HUES6 (cell line): Measurements from ENCODE around the gene NSMCE1.
A peak's percentile ranks its signal among the peaks of the same experiment; 100 is the strongest.

ENCODE experiments used
- H3K27ac ChIP-seq: 2 replicates; pipeline ENCODE4 v1.7.0; 2013; ENCODE audit warnings: low read depth, mild to moderate bottlenecking, low read length, inconsistent platforms
- H3K27me3 ChIP-seq: 2 replicates; pipeline ENCODE4 v1.6.1; 2013; ENCODE audit warnings: low read length; ENCODE audit not compliant: control insufficient read depth, insufficient read depth
- H3K36me3 ChIP-seq: 2 replicates; pipeline ENCODE4 v1.6.1; 2013; ENCODE audit warnings: low read length; ENCODE audit not compliant: control insufficient read depth, insufficient read depth
- H3K4me1 ChIP-seq: 2 replicates; pipeline ENCODE4 v1.6.1; 2013; ENCODE audit warnings: low read length; ENCODE audit not compliant: control insufficient read depth, insufficient read depth
- H3K4me3 ChIP-seq: 2 replicates; pipeline ENCODE4 v1.5.1; 2013; ENCODE audit warnings: low read depth, low read length
- H3K9ac ChIP-seq: one replicate; pipeline ENCODE4 v1.6.1; 2013; ENCODE audit warnings: mild to moderate bottlenecking, low read length
- H3K9me3 ChIP-seq: 2 replicates; pipeline ENCODE4 v1.6.1; 2013; ENCODE audit warnings: low read depth, low read length; ENCODE audit not compliant: control insufficient read depth, insufficient read depth

The NSMCE1 gene

DNA sequence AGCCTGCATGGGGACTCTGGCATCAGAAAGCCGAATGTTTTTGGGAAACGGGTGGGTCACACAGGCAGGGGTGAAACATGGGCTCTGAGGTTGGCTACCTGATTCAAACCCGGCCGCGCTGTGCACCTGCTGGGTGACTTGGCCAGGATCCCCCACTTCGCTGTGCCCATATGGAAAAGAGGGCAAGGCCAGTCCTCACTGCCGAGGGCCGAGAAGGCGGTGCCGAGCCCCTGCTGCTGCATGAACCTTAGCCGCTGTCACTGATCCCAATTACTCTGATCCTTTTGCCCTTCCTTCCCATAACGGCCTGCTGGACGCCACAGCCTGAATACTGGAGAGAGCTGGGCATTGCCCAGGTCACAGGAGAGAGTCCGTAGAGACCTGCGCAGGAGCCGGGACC, 47.6 kb downstream of the NSMCE1 start:
- Histone ChIP-seq H3K27ac (no peak overlapping the region), H3K36me3 (no peaks in the 10 kb centered on the region; the same call in 1 of the 2 replicates), H3K4me3 (no peak overlapping the region), H3K9ac (no peak overlapping the region), H3K9me3 (no peaks in the 10 kb centered on the region), H3K4me1 (peaks cover 18% of the 10 kb centered on the region; the same call in 1 of the 2 replicates), H3K27me3 (no peaks in the 10 kb centered on the region)

DNA sequence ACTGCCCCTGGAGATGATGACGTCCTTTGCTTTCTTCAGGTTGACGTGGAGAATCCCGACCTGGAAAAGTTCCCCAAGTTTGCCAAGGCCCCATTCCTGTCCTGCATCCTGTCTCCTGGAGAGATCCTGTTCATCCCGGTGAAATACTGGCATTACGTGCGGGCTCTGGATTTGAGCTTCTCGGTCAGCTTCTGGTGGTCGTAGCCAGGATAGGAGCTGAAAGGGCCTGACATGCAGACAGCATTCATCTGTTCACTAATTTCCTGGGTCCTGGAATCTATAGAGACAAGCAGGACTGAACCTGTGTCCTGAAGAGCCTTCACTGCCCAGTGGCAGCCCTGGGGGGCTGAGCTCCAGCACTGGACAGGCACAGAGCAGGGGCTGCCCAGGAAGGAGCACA, 48.0 kb downstream of the NSMCE1 start:
- Histone ChIP-seq H3K4me3 (no peak overlapping the region), H3K9ac (no peak overlapping the region), H3K36me3 (no peaks in the 10 kb centered on the region; the same call in 1 of the 2 replicates), H3K27me3 (no peaks in the 10 kb centered on the region), H3K9me3 (no peaks in the 10 kb centered on the region), H3K4me1 (peaks cover 18% of the 10 kb centered on the region; the same call in 1 of the 2 replicates), H3K27ac (no peak overlapping the region)

DNA sequence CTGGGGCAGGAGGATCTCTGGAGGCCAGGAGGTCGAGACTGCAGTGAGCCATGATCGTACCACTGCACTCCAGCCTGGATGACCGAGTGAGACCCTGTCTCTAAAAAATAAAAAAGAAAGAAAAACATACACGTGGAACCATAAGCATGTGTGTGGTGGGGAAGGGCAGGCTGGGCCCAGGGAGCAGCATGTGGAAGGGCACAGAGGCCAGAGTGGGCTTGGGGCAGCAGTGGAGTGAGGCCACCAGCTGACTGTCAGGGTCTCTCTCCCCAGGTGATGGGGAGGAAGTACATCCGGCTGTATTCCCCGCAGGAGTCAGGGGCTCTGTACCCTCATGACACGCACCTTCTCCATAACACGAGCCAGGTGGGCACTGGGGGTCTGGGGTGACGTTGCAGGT, 48.5 kb downstream of the NSMCE1 start:
- peaks cover 18% of the 10 kb centered on the region; the same call in 1 of the 2 replicates for H3K4me1 ChIP-seq
- H3K27ac ChIP-seq = no peak overlapping the region
- H3K36me3 ChIP-seq = no peaks in the 10 kb centered on the region; the same call in 1 of the 2 replicates
- H3K27me3 ChIP-seq = no peaks in the 10 kb centered on the region
- no peaks in the 10 kb centered on the region for H3K9me3 ChIP-seq
- no peak overlapping the region for H3K9ac ChIP-seq
- no peak overlapping the region for H3K4me3 ChIP-seq

DNA sequence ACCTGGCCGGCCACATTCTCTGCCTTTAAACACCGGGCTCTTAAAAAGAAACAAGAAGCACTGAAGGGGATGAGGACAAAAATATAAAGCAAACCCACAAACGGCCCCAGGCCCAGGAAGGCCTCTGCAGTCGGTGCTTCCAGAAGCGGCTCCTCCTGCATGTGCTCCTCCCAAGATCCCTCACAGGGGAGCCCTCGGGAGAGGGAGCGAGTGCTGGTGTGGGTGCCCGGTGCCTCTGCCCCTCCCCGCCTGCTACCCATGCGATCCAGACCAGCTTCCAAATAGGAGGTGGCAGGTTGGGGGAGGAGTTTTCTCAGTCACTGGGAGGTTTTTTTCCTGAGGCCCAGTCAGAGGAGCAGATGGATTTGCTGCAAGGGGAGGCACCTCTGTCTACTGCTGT, 49.4 kb downstream of the NSMCE1 start:
- Histone ChIP-seq H3K27ac (no peak overlapping the region), H3K4me3 (no peak overlapping the region), H3K4me1 (peaks cover 18% of the 10 kb centered on the region; the same call in 1 of the 2 replicates), H3K9me3 (no peaks in the 10 kb centered on the region), H3K9ac (no peak overlapping the region), H3K36me3 (peaks cover 5% of the 10 kb centered on the region; the same call in 1 of the 2 replicates), H3K27me3 (no peaks in the 10 kb centered on the region)

DNA sequence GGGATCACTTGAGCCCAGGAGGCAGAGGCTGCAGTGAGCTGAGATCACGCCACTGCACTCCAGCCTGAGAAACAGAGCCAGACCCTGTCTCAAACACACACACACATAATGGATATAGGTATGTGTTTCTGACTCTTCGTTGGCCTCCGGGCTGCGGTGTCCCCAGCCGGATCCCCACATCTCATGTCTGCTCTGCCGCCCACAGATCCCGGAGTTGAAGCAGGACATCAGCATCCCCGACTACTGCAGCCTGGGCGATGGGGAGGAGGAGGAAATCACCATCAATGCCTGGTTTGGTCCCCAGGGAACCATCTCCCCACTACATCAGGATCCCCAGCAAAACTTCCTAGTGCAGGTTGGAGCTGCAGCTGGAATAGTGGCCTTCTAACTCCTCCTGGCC, 49.8 kb downstream of the NSMCE1 start:
- H3K27ac ChIP-seq = no peak overlapping the region
- H3K4me3 ChIP-seq = no peak overlapping the region
- H3K36me3 ChIP-seq = peaks cover 5% of the 10 kb centered on the region; the same call in 1 of the 2 replicates
- no peaks in the 10 kb centered on the region for H3K27me3 ChIP-seq
- H3K4me1 ChIP-seq = peaks cover 18% of the 10 kb centered on the region; the same call in 1 of the 2 replicates
- H3K9me3 ChIP-seq = no peaks in the 10 kb centered on the region
- H3K9ac ChIP-seq = no peak overlapping the region

DNA sequence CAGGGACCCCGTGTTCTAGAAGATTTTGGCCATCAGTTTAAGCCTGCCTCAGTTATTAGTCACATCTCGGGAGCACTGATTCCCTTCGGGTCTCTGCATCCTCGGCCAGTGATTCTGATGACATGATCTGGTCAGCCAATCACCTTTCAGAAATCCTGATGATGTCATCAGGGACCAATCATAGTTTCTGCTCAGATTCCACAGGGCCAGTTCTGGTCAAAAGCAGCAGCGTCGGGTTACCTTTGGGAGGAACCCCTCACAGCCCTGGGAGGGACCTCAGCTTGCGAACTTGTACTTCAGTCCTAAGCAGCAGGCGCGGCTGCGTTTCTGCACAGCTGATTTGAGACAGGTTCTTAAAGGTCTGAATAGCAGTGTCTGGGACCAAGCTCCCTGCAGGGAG, 51.3 kb downstream of the NSMCE1 start:
- no peak overlapping the region for H3K9ac ChIP-seq
- peaks cover 5% of the 10 kb centered on the region; the same call in 1 of the 2 replicates for H3K36me3 ChIP-seq
- peaks cover 10% of the 10 kb centered on the region; the same call in 1 of the 2 replicates for H3K4me1 ChIP-seq
- H3K27me3 ChIP-seq = no peaks in the 10 kb centered on the region
- no peaks in the 10 kb centered on the region for H3K9me3 ChIP-seq
- H3K27ac ChIP-seq = peak overlapping the region; percentile 49; the same call in 1 of the 2 replicates
- H3K4me3 ChIP-seq = no peak overlapping the region

DNA sequence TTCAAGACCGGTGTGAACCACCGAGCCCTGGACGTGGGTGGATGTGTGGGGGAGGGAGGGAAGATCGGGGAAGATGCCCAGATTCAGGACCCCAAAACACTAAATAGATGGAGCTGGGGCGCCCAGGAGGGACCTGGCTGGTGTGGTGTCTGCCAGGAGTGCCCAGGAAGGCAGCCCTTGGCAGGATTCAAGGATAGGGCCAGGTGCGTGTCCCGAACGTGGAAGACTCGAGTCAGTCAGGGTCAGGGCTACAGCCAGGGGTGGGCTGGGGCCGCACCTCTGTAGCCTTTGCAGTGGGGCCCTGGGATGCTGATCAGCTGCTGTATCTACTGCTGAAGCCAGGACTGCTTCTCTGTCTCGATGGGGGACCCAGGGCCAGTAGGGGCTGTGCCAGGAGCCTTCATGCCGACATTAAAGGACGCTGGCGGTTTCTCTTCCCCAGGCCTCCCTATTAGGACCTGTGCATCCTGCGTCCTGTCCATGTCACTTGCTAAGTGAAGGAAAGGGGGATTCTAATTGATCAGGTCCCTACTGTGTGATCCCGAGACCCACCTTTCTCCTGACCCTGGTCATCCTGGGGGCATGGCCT, 52.2 kb downstream of the NSMCE1 start:
- Histone ChIP-seq H3K9ac (no peak overlapping the region), H3K4me3 (no peak overlapping the region), H3K27me3 (no peaks in the 10 kb centered on the region), H3K4me1 (peaks cover 10% of the 10 kb centered on the region; the same call in 1 of the 2 replicates), H3K36me3 (peaks cover 5% of the 10 kb centered on the region; the same call in 1 of the 2 replicates), H3K27ac (no peak overlapping the region), H3K9me3 (no peaks in the 10 kb centered on the region)

DNA sequence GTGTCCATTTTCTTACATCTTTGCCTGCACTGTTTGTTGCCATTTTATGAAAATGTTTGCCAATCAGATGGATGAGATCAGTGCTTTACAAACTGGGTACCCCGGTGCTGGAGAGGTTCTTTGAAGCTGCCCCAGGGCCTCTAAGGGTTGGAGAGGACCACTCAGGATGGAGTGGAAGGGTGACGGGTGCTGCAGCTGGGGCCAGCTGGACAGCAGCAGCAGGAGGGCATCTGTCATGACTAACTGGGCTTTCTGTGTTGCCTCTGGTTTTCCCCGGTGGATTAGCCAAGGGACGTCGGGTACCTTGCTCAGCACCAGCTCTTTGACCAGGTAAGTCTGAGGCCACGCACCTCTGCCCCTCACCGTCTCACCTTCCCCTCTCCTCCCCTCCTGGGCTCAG, 52.9 kb downstream of the NSMCE1 start:
- Histone ChIP-seq H3K4me3 (no peak overlapping the region), H3K9me3 (no peaks in the 10 kb centered on the region), H3K4me1 (peaks cover 10% of the 10 kb centered on the region; the same call in 1 of the 2 replicates), H3K27ac (no peak overlapping the region), H3K27me3 (no peaks in the 10 kb centered on the region), H3K9ac (no peak overlapping the region), H3K36me3 (peaks cover 9% of the 10 kb centered on the region)

DNA sequence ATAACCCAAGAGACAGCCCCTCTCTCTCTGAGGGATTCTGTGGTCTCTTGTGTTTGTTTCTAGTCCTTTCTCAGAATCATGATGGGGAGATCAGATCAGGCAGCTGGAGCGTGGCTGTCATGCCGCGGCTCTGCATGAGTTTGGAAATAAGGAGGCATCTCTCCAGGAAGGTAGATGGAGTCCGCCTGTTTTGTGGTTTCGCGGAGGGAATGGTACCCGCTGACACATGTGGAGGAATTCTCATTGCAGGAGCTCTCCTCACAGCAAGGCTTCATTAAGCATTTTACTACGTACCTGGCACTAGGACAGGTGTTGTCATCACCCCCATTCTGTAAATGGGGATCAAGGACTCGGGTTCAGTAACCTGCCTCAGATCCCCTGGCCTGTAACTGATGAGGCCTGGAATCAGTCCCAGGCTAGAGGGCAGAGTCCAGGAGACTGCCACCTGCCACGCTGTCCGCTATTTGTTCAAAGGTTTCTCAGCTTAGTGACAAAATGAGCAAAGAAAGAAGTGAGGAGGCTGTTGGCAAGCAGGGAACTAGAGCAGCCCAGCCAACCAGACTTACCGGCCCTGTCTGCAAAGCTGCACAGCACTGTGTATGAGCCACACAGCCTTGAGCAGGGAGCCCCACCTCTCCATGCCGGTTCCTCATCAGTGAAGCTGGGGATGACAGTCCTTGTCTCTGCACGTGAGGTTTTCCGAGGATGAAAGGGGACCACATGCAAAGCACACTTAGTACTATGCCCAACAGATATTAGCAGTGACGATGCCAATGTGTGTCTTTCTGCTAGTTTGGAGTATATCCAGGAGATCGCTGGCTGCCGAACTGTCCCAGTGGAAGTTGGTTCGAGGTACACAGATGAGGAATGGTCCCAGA, 54.2 kb downstream of the NSMCE1 start:
- no peaks in the 10 kb centered on the region for H3K9me3 ChIP-seq
- H3K4me3 ChIP-seq = no peak overlapping the region
- H3K9ac ChIP-seq = no peak overlapping the region
- no peaks in the 10 kb centered on the region for H3K27me3 ChIP-seq
- H3K27ac ChIP-seq = no peak overlapping the region
- H3K4me1 ChIP-seq = peaks cover 8% of the 10 kb centered on the region; the same call in 1 of the 2 replicates
- peaks cover 17% of the 10 kb centered on the region for H3K36me3 ChIP-seq

DNA sequence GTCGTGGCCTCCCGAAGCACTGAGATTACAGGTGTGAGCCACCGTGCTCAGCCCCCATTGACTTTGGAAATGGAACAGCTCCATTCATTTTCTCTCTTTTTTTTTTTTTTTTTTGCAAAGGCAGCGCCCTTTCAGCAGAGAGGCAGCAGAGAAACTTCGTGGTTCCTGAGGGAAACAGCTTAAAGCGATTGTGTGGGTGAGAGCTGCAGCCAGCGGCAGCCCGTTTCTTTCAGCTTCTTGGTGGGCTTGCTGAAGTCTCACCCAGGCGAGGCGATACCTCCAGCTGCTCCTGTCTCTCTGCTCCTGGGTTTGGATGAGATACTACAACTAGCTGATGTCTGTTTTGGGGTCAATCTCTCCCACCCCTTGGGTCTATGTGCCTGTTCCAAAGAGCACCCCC, 57.5 kb downstream of the NSMCE1 start:
- Histone ChIP-seq H3K9me3 (no peaks in the 10 kb centered on the region), H3K9ac (no peak overlapping the region), H3K4me1 (no peaks in the 10 kb centered on the region), H3K27me3 (no peaks in the 10 kb centered on the region), H3K27ac (no peak overlapping the region), H3K36me3 (peaks cover 17% of the 10 kb centered on the region), H3K4me3 (no peak overlapping the region)

DNA sequence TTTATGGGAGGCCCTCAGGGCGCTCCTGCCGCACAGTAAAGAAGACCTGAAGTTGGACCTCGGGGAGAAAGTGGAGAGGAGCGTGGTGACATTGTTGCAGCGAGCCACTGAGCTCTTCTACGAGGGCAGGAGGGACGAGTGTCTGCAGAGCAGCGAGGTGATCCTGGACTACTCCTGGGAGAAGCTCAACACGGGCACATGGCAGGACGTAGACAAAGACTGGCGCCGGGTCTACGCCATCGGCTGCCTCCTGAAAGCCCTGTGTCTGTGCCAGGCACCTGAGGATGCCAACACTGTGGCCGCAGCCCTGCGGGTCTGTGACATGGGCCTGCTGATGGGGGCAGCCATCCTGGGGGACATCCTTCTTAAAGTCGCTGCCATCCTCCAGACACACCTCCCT, 58.4 kb downstream of the NSMCE1 start:
- no peaks in the 10 kb centered on the region for H3K9me3 ChIP-seq
- no peak overlapping the region for H3K4me3 ChIP-seq
- no peaks in the 10 kb centered on the region for H3K27me3 ChIP-seq
- H3K36me3 ChIP-seq = peaks cover 17% of the 10 kb centered on the region
- no peak overlapping the region for H3K27ac ChIP-seq
- no peak overlapping the region for H3K9ac ChIP-seq
- no peaks in the 10 kb centered on the region for H3K4me1 ChIP-seq
